ENCODE measurements around the gene GPR33. TPM values are rescaled to one million over a fixed set of nuclear protein-coding genes. Genes with fewer than 3 reads are reported as not detected.

GPR33 gene
- total RNA-seq, 4 donors from 2014 or later = not detected

GRCh38 chr14:31501870-31502269 is 14.0 kb upstream of the GPR33 start:
- 76 to 90% methylated on average over 2 of the region's 2 CpGs for WGBS, 2 donors (ENCODE audit: low coverage in 1 of 2)
- H3K27me3 ChIP-seq = no peaks in the 10 kb centered on the region
- ATAC-seq = no peak

GRCh38 chr14:31492759-31493498 is 5.1 kb upstream of the GPR33 start:
- TF ChIP-seq POLR2AphosphoS5 (IDR thresholded peaks at IDR 0.05) (no peak), POLR2A (IDR thresholded peaks at IDR 0.05) (no peak), EP300 (IDR thresholded peaks at IDR 0.05) (no peak), CTCF (IDR thresholded peaks at IDR 0.05) (no peak)
- H3K4me3 ChIP-seq = no peak overlapping the region
- 82 to 97% methylated on average over 3 to 4 of the region's 8 CpGs for WGBS, 2 donors (ENCODE audit: low coverage in 1 of 2)
- no peaks in the 10 kb centered on the region for H3K4me1 ChIP-seq
- H3K27me3 ChIP-seq = no peaks in the 10 kb centered on the region
- H3K9me3 ChIP-seq = no peaks in the 10 kb centered on the region
- H3K27ac ChIP-seq = no peak overlapping the region
- no peaks in the 10 kb centered on the region for H3K36me3 ChIP-seq
- no peak for ATAC-seq

More at GRCh38 chr14:31501870-31502269, 14.0 kb upstream of the GPR33 start:
- TF ChIP-seq CTCF (IDR thresholded peaks at IDR 0.05) (no peak), EP300 (IDR thresholded peaks at IDR 0.05) (no peak), POLR2AphosphoS5 (IDR thresholded peaks at IDR 0.05) (no peak), POLR2A (IDR thresholded peaks at IDR 0.05) (no peak)
- Histone ChIP-seq H3K36me3 (no peaks in the 10 kb centered on the region), H3K4me3 (no peak overlapping the region), H3K9me3 (no peaks in the 10 kb centered on the region), H3K4me1 (peaks cover 7 to 23% (median 8%) of the 10 kb centered on the region in 3 donors), H3K27ac (no peak overlapping the region)

- H3K27me3 ChIP-seq = no peaks in the 10 kb centered on the region
- H3K36me3 ChIP-seq = no peaks in the 10 kb centered on the region
- H3K4me3 ChIP-seq = no peak overlapping the region
- H3K9me3 ChIP-seq = no peaks in the 10 kb centered on the region
- TF ChIP-seq CTCF (IDR thresholded peaks at IDR 0.05) (no peak), EP300 (IDR thresholded peaks at IDR 0.05) (no peak), POLR2A (IDR thresholded peaks at IDR 0.05) (no peak), POLR2AphosphoS5 (IDR thresholded peaks at IDR 0.05) (no peak)
- no peaks in the 10 kb centered on the region for H3K4me1 ChIP-seq
- ATAC-seq = no peak
- no peak overlapping the region for H3K27ac ChIP-seq
Measured at GRCh38 chr14:31489691-31490090, 1.9 kb upstream of the GPR33 start.

GRCh38 chr14:31486764-31487163 is 1.1 kb downstream of the GPR33 start:
- TF ChIP-seq POLR2AphosphoS5 (IDR thresholded peaks at IDR 0.05) (no peak), EP300 (IDR thresholded peaks at IDR 0.05) (no peak), POLR2A (IDR thresholded peaks at IDR 0.05) (no peak), CTCF (IDR thresholded peaks at IDR 0.05) (no peak)
- 95 to 100% methylated on average over 2 of the region's 2 CpGs for WGBS, 2 donors (ENCODE audit: low coverage in 1 of 2)
- no peak for ATAC-seq
- no peak overlapping the region for H3K27ac ChIP-seq
- H3K4me1 ChIP-seq = no peaks in the 10 kb centered on the region
- H3K36me3 ChIP-seq = no peaks in the 10 kb centered on the region
- H3K9me3 ChIP-seq = no peaks in the 10 kb centered on the region
- H3K4me3 ChIP-seq = no peak overlapping the region
- H3K27me3 ChIP-seq = no peaks in the 10 kb centered on the region

GRCh38 chr14:31484754-31485153 is 3.1 kb downstream of the GPR33 start:
- ATAC-seq = no peak
- Histone ChIP-seq H3K36me3 (no peaks in the 10 kb centered on the region), H3K4me1 (no peaks in the 10 kb centered on the region), H3K27me3 (no peaks in the 10 kb centered on the region), H3K4me3 (no peak overlapping the region), H3K9me3 (no peaks in the 10 kb centered on the region), H3K27ac (no peak overlapping the region)
- no peak for TF ChIP-seq EP300 (IDR thresholded peaks at IDR 0.05)
- TF ChIP-seq POLR2AphosphoS5 (IDR thresholded peaks at IDR 0.05) = no peak
- no peak for TF ChIP-seq CTCF (IDR thresholded peaks at IDR 0.05)
- TF ChIP-seq POLR2A (IDR thresholded peaks at IDR 0.05) = no peak
- WGBS, 2 donors (ENCODE audit: low coverage in 1 of 2) = 69 to 100% methylated on average over 2 to 3 of the region's 3 CpGs
